ENCODE measurements around the gene FLG2. TPM values are rescaled to one million over a fixed set of nuclear protein-coding genes. Genes with fewer than 3 reads are reported as not detected.
"Not testable (repeated sequence)": the region's sequence is repeated elsewhere in the genome, so short reads cannot be mapped to it uniquely, and the experiment has no call there.

The FLG2 gene
- total RNA-seq, 4 donors from 2014 or later = 259 to 1,520 (median 1,297) TPM

- TF ChIP-seq POLR2AphosphoS5 (IDR thresholded peaks at IDR 0.05) = no peak
- TF ChIP-seq POLR2A (IDR thresholded peaks at IDR 0.05) = no peak
- no peak for TF ChIP-seq CTCF (IDR thresholded peaks at IDR 0.05)
- TF ChIP-seq EP300 (IDR thresholded peaks at IDR 0.05) = no peak
- H3K27me3 ChIP-seq = no peaks in the 10 kb centered on the region
- H3K4me3 ChIP-seq = no peak overlapping the region
- H3K27ac ChIP-seq = no peak overlapping the region
- H3K36me3 ChIP-seq = no peaks in the 10 kb centered on the region
- no peaks in the 10 kb centered on the region for H3K4me1 ChIP-seq
- WGBS = 100% methylated on average over 2 of the region's 21 CpGs
- no peaks in the 10 kb centered on the region for H3K9me3 ChIP-seq
- no peak for DNase-seq (ENCODE audit: low spot score in 2 of 2)
Observed at GRCh38 chr1:152313319-152313801, 46.4 kb downstream of the FLG2 start.

GRCh38 chr1:152312169-152312568 lies 47.6 kb downstream of the FLG2 start:
- not testable (repeated sequence) for H3K36me3 ChIP-seq; H3K4me1 ChIP-seq; H3K4me3 ChIP-seq; DNase-seq (ENCODE audit: low spot score in 2 of 2); H3K27ac ChIP-seq; H3K27me3 ChIP-seq; H3K9me3 ChIP-seq
- 100% methylated on average over 7 of the region's 13 CpGs for WGBS

- Histone ChIP-seq H3K4me3 (no peak overlapping the region), H3K27ac (no peak overlapping the region), H3K27me3 (no peaks in the 10 kb centered on the region), H3K36me3 (no peaks in the 10 kb centered on the region), H3K4me1 (no peaks in the 10 kb centered on the region), H3K9me3 (no peaks in the 10 kb centered on the region)
- 96% methylated on average over 5 of the region's 9 CpGs for WGBS
- TF ChIP-seq EP300 (IDR thresholded peaks at IDR 0.05) = no peak
- TF ChIP-seq CTCF (IDR thresholded peaks at IDR 0.05) = no peak
- no peak for TF ChIP-seq POLR2AphosphoS5 (IDR thresholded peaks at IDR 0.05)
- TF ChIP-seq POLR2A (IDR thresholded peaks at IDR 0.05) = no peak
- no peak for DNase-seq (ENCODE audit: low spot score in 2 of 2)
Observed at GRCh38 chr1:152309955-152310354, 49.9 kb downstream of the FLG2 start.

- not testable (repeated sequence) for H3K36me3 ChIP-seq; H3K27ac ChIP-seq; H3K4me3 ChIP-seq; H3K9me3 ChIP-seq; H3K4me1 ChIP-seq; DNase-seq (ENCODE audit: low spot score in 2 of 2); H3K27me3 ChIP-seq
- 81% methylated on average over 14 of the region's 17 CpGs for WGBS
Observed at GRCh38 chr1:152309320-152309901, 50.4 kb downstream of the FLG2 start.

GRCh38 chr1:152308758-152309157 lies 51.0 kb downstream of the FLG2 start:
- WGBS = 97% methylated on average over 6 of the region's 7 CpGs
- not testable (repeated sequence) for H3K4me3 ChIP-seq; H3K27ac ChIP-seq; H3K4me1 ChIP-seq; H3K9me3 ChIP-seq; H3K36me3 ChIP-seq; DNase-seq (ENCODE audit: low spot score in 2 of 2); H3K27me3 ChIP-seq

GRCh38 chr1:152307970-152308369 lies 51.8 kb downstream of the FLG2 start:
- WGBS = 95% methylated on average over 8 of the region's 8 CpGs
- DNase-seq (ENCODE audit: low spot score in 2 of 2); H3K27ac ChIP-seq; H3K4me1 ChIP-seq; H3K4me3 ChIP-seq; H3K9me3 ChIP-seq; H3K27me3 ChIP-seq; H3K36me3 ChIP-seq: not testable (repeated sequence)

- H3K36me3 ChIP-seq = not testable (repeated sequence)
Observed at GRCh38 chr1:152306123-152306522, 53.7 kb downstream of the FLG2 start.

GRCh38 chr1:152304773-152305172 lies 55.0 kb downstream of the FLG2 start:
- not testable (repeated sequence) for H3K27ac ChIP-seq; H3K4me3 ChIP-seq; H3K4me1 ChIP-seq; H3K36me3 ChIP-seq; H3K9me3 ChIP-seq; DNase-seq (ENCODE audit: low spot score in 2 of 2); H3K27me3 ChIP-seq
- 92% methylated on average over 6 of the region's 12 CpGs for WGBS

More at GRCh38 chr1:152306123-152306522, 53.7 kb downstream of the FLG2 start:
- H3K4me3 ChIP-seq; DNase-seq (ENCODE audit: low spot score in 2 of 2); H3K4me1 ChIP-seq; H3K9me3 ChIP-seq; H3K27me3 ChIP-seq; H3K27ac ChIP-seq: not testable (repeated sequence)
- WGBS = 93% methylated on average over 10 of the region's 10 CpGs

GRCh38 chr1:152303139-152303872 lies 56.5 kb downstream of the FLG2 start:
- H3K27ac ChIP-seq; H3K4me1 ChIP-seq; H3K4me3 ChIP-seq; DNase-seq (ENCODE audit: low spot score in 2 of 2); H3K27me3 ChIP-seq; H3K36me3 ChIP-seq; H3K9me3 ChIP-seq: not testable (repeated sequence)
- 90% methylated on average over 21 of the region's 25 CpGs for WGBS
